HG03135 (cell line): ENCODE data around the gene CTNNA1.

Experiments used
- ATAC-seq: cut with Tn5 transposase; IDR thresholded peaks from one replicate; pipeline ENCODE4 v1.9.1; 2021; ENCODE audit warnings: mild to moderate bottlenecking, moderate library complexity; ENCODE audit not compliant: unreplicated experiment

The CTNNA1 gene

GRCh38 chr5:138844125-138844461 lies 90.9 kb downstream of the CTNNA1 start:
- no peak for ATAC-seq

GRCh38 chr5:138844812-138845513 lies 91.7 kb downstream of the CTNNA1 start:
- no peak for ATAC-seq

GRCh38 chr5:138849439-138849838 lies 96.2 kb downstream of the CTNNA1 start:
- ATAC-seq = no peak

GRCh38 chr5:138849882-138850281 lies 96.7 kb downstream of the CTNNA1 start:
- ATAC-seq = no peak

GRCh38 chr5:138850865-138851435 lies 97.7 kb downstream of the CTNNA1 start:
- ATAC-seq = no peak

GRCh38 chr5:138853132-138853531 lies 99.9 kb downstream of the CTNNA1 start:
- no peak for ATAC-seq

- no peak for ATAC-seq
Measured at GRCh38 chr5:138867011-138867410, 113.8 kb downstream of the CTNNA1 start.

GRCh38 chr5:138869038-138869437 lies 115.8 kb downstream of the CTNNA1 start:
- no peak for ATAC-seq

- ATAC-seq = no peak
Measured at GRCh38 chr5:138869763-138870500, 116.7 kb downstream of the CTNNA1 start.

- no peak for ATAC-seq
Measured at GRCh38 chr5:138870611-138871010, 117.4 kb downstream of the CTNNA1 start.

- ATAC-seq = no peak
Measured at GRCh38 chr5:138872841-138873465, 119.7 kb downstream of the CTNNA1 start.

GRCh38 chr5:138873466-138874221 lies 120.4 kb downstream of the CTNNA1 start:
- no peak for ATAC-seq

- ATAC-seq = no peak
Measured at GRCh38 chr5:138874241-138874640, 121.0 kb downstream of the CTNNA1 start.

- ATAC-seq = no peak
Measured at GRCh38 chr5:138874771-138875551, 121.7 kb downstream of the CTNNA1 start, which contains the start of gene LRRTM2. Gene LRRTM2 (minus strand): TSS chr5:138875335. CDS start chr5:138874911, 424 bp downstream.

- ATAC-seq = no peak
Measured at GRCh38 chr5:138875552-138875875, 122.3 kb downstream of the CTNNA1 start.

- no peak for ATAC-seq
Measured at GRCh38 chr5:138875946-138876345, 122.7 kb downstream of the CTNNA1 start.

- ATAC-seq = no peak
Measured at GRCh38 chr5:138876811-138877210, 123.6 kb downstream of the CTNNA1 start.

- no peak for ATAC-seq
Measured at GRCh38 chr5:138878437-138879235, 125.4 kb downstream of the CTNNA1 start.

GRCh38 chr5:138883211-138883610 lies 130.0 kb downstream of the CTNNA1 start:
- ATAC-seq = no peak
